DLD1 (cell line): ENCODE measurements around the gene SMIM35.

Source experiments
- in situ Hi-C: cut with HindIII; loops from 2 replicates; pipeline ENCODE4 v1.10.0; 2017; ENCODE audit warnings: low sequenced_read_pairs

The SMIM35 gene

GRCh38 chr11:118046964-118047700 lies 39.6 kb downstream of the SMIM35 start:
- in situ Hi-C loops: loop anchor here (10.0 kb wide), 1 partner anchor 622 kb away; no protein-coding TSS in a partner anchor

GRCh38 chr11:118046051-118046963 lies 40.5 kb downstream of the SMIM35 start:
- in situ Hi-C loops: loop anchor here (10.0 kb wide), 1 partner anchor 622 kb away; no protein-coding TSS in a partner anchor

GRCh38 chr11:118045191-118045590 lies 41.6 kb downstream of the SMIM35 start:
- in situ Hi-C loops: loop anchor here (10.0 kb wide), 1 partner anchor 620 kb away; no protein-coding TSS in a partner anchor

- in situ Hi-C loops: loop anchor here (10.0 kb wide), 1 partner anchor 618 kb away; no protein-coding TSS in a partner anchor
Observed at GRCh38 chr11:118042796-118043195, 44.0 kb downstream of the SMIM35 start.

GRCh38 chr11:118042141-118042540 lies 44.6 kb downstream of the SMIM35 start:
- in situ Hi-C loops: loop anchor here (10.0 kb wide), 1 partner anchor 617 kb away; no protein-coding TSS in a partner anchor

GRCh38 chr11:118033443-118033842 lies 53.3 kb downstream of the SMIM35 start:
- in situ Hi-C loops: no loop called here

GRCh38 chr11:118028626-118029025 lies 58.1 kb downstream of the SMIM35 start:
- in situ Hi-C loops: no loop called here

- in situ Hi-C loops: no loop called here
Observed at GRCh38 chr11:118027694-118028093, 59.1 kb downstream of the SMIM35 start.

- in situ Hi-C loops: no loop called here
Observed at GRCh38 chr11:118021146-118021545, 65.6 kb downstream of the SMIM35 start.

GRCh38 chr11:118018401-118018800 lies 68.4 kb downstream of the SMIM35 start:
- in situ Hi-C loops: no loop called here

GRCh38 chr11:118017631-118018315 lies 69.0 kb downstream of the SMIM35 start:
- in situ Hi-C loops: no loop called here

- in situ Hi-C loops: no loop called here
Observed at GRCh38 chr11:118017111-118017510, 69.7 kb downstream of the SMIM35 start.

GRCh38 chr11:118016104-118016503 lies 70.7 kb downstream of the SMIM35 start:
- in situ Hi-C loops: no loop called here

GRCh38 chr11:118015385-118015841 lies 71.3 kb downstream of the SMIM35 start:
- in situ Hi-C loops: no loop called here

GRCh38 chr11:118014022-118014421 lies 72.7 kb downstream of the SMIM35 start:
- in situ Hi-C loops: no loop called here

GRCh38 chr11:118012083-118012669 lies 74.6 kb downstream of the SMIM35 start:
- in situ Hi-C loops: no loop called here

GRCh38 chr11:118010738-118011461 lies 75.9 kb downstream of the SMIM35 start:
- in situ Hi-C loops: no loop called here

GRCh38 chr11:118009864-118010737 lies 76.7 kb downstream of the SMIM35 start:
- in situ Hi-C loops: no loop called here
